IMR-90 (cell line): ENCODE results near the gene SYNE2. TPM values are rescaled to one million over a fixed set of nuclear protein-coding genes. Genes with fewer than 3 reads are reported as not detected.

Experiments used
- ATAC-seq: fragments of 200-7000 bp; cut with Tn5 transposase; 2 replicates; pipeline ENCODE4 v1.9.1; 2020; ENCODE audit warnings: low read depth, mild to moderate bottlenecking, moderate library complexity
- BruUV-seq: library from RNA; stranded (reverse); fragments of 400-500 nt; replicated peaks from 2 replicates; lab custom pipeline; 2021; lab: Mats Ljungman, UMichigan
- CTCF ChIA-PET: fragments of 300-600 bp; formaldehyde crosslinking; extraction: SDS; loops from one replicate; lab custom pipeline; 2021; ENCODE audit warnings: antibody characterized with exemption; lab: Yijun Ruan, JAX
- POLR2A ChIA-PET: fragments of 300-600 bp; sonication (Branson Sonifier 250); formaldehyde crosslinking; loops from one replicate; lab custom pipeline; 2022; ENCODE audit warnings: antibody characterized with exemption; ENCODE audit not compliant: unreplicated experiment; lab: Charles Lee
- DNase-seq: peaks from one replicate; pipeline ENCODE4 v3.0.0; 2013
- H2AFZ ChIP-seq: replicated peaks from 2 replicates; pipeline ENCODE3; 2013; ENCODE audit warnings: low read length, mild to moderate bottlenecking; ENCODE audit not compliant: poor library complexity
- H2AK5ac ChIP-seq: 2 replicates; pipeline ENCODE4 v1.6.1; 2013; ENCODE audit warnings: low read depth, low read length, inconsistent platforms
- H2AK9ac ChIP-seq: replicated peaks from 2 replicates; pipeline ENCODE3; 2013; ENCODE audit warnings: mild to moderate bottlenecking, low read depth, low read length, moderate library complexity; ENCODE audit not compliant: poor library complexity
- H2BK120ac ChIP-seq: 2 replicates; pipeline ENCODE4 v1.6.1; 2013; ENCODE audit warnings: low read depth, low read length, inconsistent platforms
- H2BK15ac ChIP-seq: 3 replicates; pipeline ENCODE4 v1.6.1; 2013; ENCODE audit warnings: low read depth, low read length, inconsistent platforms
- H2BK20ac ChIP-seq: 2 replicates; pipeline ENCODE4 v1.6.1; 2013; ENCODE audit warnings: low read depth, mild to moderate bottlenecking, inconsistent platforms, low read length, moderate library complexity
- H2BK5ac ChIP-seq: 2 replicates; pipeline ENCODE4 v1.6.1; 2013; ENCODE audit warnings: mild to moderate bottlenecking, low read depth, low read length, inconsistent platforms; ENCODE audit not compliant: poor library complexity, severe bottlenecking
- H3K14ac ChIP-seq: replicated peaks from 2 replicates; pipeline ENCODE4 v1.6.1; 2013; ENCODE audit warnings: low read depth, low read length, inconsistent platforms
- H3K18ac ChIP-seq: 2 replicates; pipeline ENCODE4 v1.6.1; 2013; ENCODE audit warnings: low read depth, low read length, control low read depth
- H3K23ac ChIP-seq: 2 replicates; pipeline ENCODE4 v1.6.1; 2013; ENCODE audit warnings: low read depth, low read length, inconsistent platforms
- H3K27ac ChIP-seq: 2 replicates; pipeline ENCODE4 v1.5.1; 2013; ENCODE audit warnings: mild to moderate bottlenecking, control low read depth, low read length; ENCODE audit not compliant: insufficient read depth
- H3K27me3 ChIP-seq: 2 replicates; pipeline ENCODE4 v1.6.1; 2013; ENCODE audit warnings: low read length; ENCODE audit not compliant: control insufficient read depth, insufficient read depth
- H3K36me3 ChIP-seq: 2 replicates; pipeline ENCODE4 v1.6.1; 2013; ENCODE audit warnings: low read length, mixed read lengths; ENCODE audit not compliant: control insufficient read depth, insufficient read depth
- H3K4ac ChIP-seq: 2 replicates; pipeline ENCODE4 v1.6.1; 2013; ENCODE audit warnings: low read depth, low read length, inconsistent platforms
- H3K4me1 ChIP-seq: 2 replicates; pipeline ENCODE4 v1.6.1; 2013; ENCODE audit warnings: low read length, mixed read lengths; ENCODE audit not compliant: control insufficient read depth, insufficient read depth
- H3K4me2 ChIP-seq: 2 replicates; pipeline ENCODE4 v1.6.1; 2013; ENCODE audit warnings: low read depth, mild to moderate bottlenecking, control low read depth, low read length, moderate library complexity
- H3K4me3 ChIP-seq: 2 replicates; pipeline ENCODE4 v1.5.1; 2013; ENCODE audit warnings: low read depth, mild to moderate bottlenecking, control low read depth, low read length, moderate library complexity; ENCODE audit not compliant: insufficient read depth
- H3K56ac ChIP-seq: 2 replicates; pipeline ENCODE4 v1.6.1; 2013; ENCODE audit warnings: low read length, inconsistent platforms; ENCODE audit not compliant: insufficient read depth; ENCODE audit errors: extremely low read depth
- H3K79me1 ChIP-seq, 2 experiments: 2 replicates each; pipeline ENCODE4 v1.6.1; 2013; ENCODE audit warnings: low read length in 2 of 2, inconsistent platforms in 1 of 2, low read depth in 1 of 2
- H3K9ac ChIP-seq: 2 replicates; pipeline ENCODE4 v1.6.1; 2013; ENCODE audit warnings: low read depth, low read length, control low read depth
- H3K9me1 ChIP-seq: 2 replicates; pipeline ENCODE4 v1.6.1; 2013; ENCODE audit warnings: low read length, inconsistent platforms; ENCODE audit not compliant: insufficient read depth
- H3K9me3 ChIP-seq: 2 replicates; pipeline ENCODE4 v1.6.1; 2013; ENCODE audit warnings: low read length; ENCODE audit not compliant: control insufficient read depth, insufficient read depth
- H4K20me1 ChIP-seq: 2 replicates; pipeline ENCODE4 v1.6.1; 2013; ENCODE audit warnings: low read length, inconsistent platforms; ENCODE audit not compliant: insufficient read depth
- H4K5ac ChIP-seq: 2 replicates; pipeline ENCODE4 v1.6.1; 2013; ENCODE audit warnings: mild to moderate bottlenecking, low read depth, low read length, control low read depth
- H4K8ac ChIP-seq, 2 experiments: 2 replicates each; pipeline ENCODE4 v1.6.1; 2013; ENCODE audit warnings: low read depth in 2 of 2, low read length in 2 of 2, control low read depth in 1 of 2, inconsistent platforms in 1 of 2
- H4K91ac ChIP-seq: 2 replicates; pipeline ENCODE4 v1.6.1; 2013; ENCODE audit warnings: low read depth, low read length, inconsistent platforms; ENCODE audit not compliant: insufficient read depth
- BHLHE40 ChIP-seq: fragments of 150-350 bp; IDR thresholded peaks from 2 replicates; pipeline ENCODE4 v1.6.1; 2016; ENCODE audit warnings: mild to moderate bottlenecking, low read depth, low read length
- CEBPB ChIP-seq: IDR thresholded peaks from 2 replicates; pipeline ENCODE4 v1.6.1; 2012; ENCODE audit warnings: low read depth, low read length, improper control_type of control experiment
- CHD1 ChIP-seq: IDR thresholded peaks from 2 replicates; pipeline ENCODE4 v1.6.1; 2012; ENCODE audit warnings: low read depth, low read length, improper control_type of control experiment
- FOS ChIP-seq: fragments of 150-350 bp; IDR thresholded peaks from 2 replicates; pipeline ENCODE4 v1.6.1; 2016; ENCODE audit warnings: low read depth, low read length
- MAFK ChIP-seq: IDR thresholded peaks from 2 replicates; pipeline ENCODE4 v1.6.1; 2012; ENCODE audit warnings: low read depth, low read length, improper control_type of control experiment
- MAZ ChIP-seq: IDR thresholded peaks from 2 replicates; pipeline ENCODE4 v1.6.1; 2012; ENCODE audit warnings: low read depth, mild to moderate bottlenecking, low read length, improper control_type of control experiment, moderate library complexity, borderline replicate concordance
- MXI1 ChIP-seq: IDR thresholded peaks from 2 replicates; pipeline ENCODE4 v1.6.1; 2012; ENCODE audit warnings: low read depth, mild to moderate bottlenecking, low read length, moderate library complexity, borderline replicate concordance
- NFE2L2 ChIP-seq: fragments of 150-350 bp; IDR thresholded peaks from 2 replicates; pipeline ENCODE4 v1.6.1; 2016; ENCODE audit warnings: low read depth, mild to moderate bottlenecking, low read length
- POLR2A ChIP-seq: IDR thresholded peaks from 2 replicates; pipeline ENCODE4 v1.6.1; 2012; ENCODE audit warnings: mild to moderate bottlenecking, low read depth, low read length
- RAD21 ChIP-seq: IDR thresholded peaks from 2 replicates; pipeline ENCODE4 v1.6.1; 2012; ENCODE audit warnings: low read length, improper control_type of control experiment
- RCOR1 ChIP-seq: IDR thresholded peaks from 2 replicates; pipeline ENCODE4 v1.6.1; 2012; ENCODE audit warnings: mild to moderate bottlenecking, low read length, improper control_type of control experiment; ENCODE audit not compliant: insufficient replicate concordance
- SMC3 ChIP-seq: fragments of 150-350 bp; IDR thresholded peaks from 2 replicates; pipeline ENCODE4 v1.6.1; 2016; ENCODE audit warnings: low read depth, mild to moderate bottlenecking, antibody characterized with exemption, low read length, moderate library complexity
- WGBS, 2 experiments: methylation state at CpG; one replicate each; pipeline versions ENCODE4 v1.1.5 to v1.1.7; 2013; ENCODE audit warnings: missing lambda C conversion rate in 2 of 2; ENCODE audit not compliant: insufficient read length in 1 of 2; ENCODE audit errors: extremely low coverage in 2 of 2; 5-methylcytosine and 5-hydroxymethylcytosine counted together
- dilution Hi-C: fragments of 300-500 bp; cut with HindIII; formaldehyde crosslinking; loops from one replicate; pipeline ENCODE4 v1.14.3; 2018; ENCODE audit warnings: low sequenced_read_pairs; ENCODE audit not compliant: unreplicated experiment
- in situ Hi-C: fragments of 300-500 bp; cut with MboI; formaldehyde crosslinking; loops from 3 replicates; pipeline ENCODE4 v1.14.3; 2019; ENCODE audit warnings: low sequenced_read_pairs, inconsistent platforms, mixed read lengths
- intact Hi-C: fragments of 100-400 bp; cut with micrococcal nuclease; formaldehyde crosslinking; loops from 2 replicates; pipeline ENCODE4 v1.10.0; 2022
- polyA plus RNA-seq, 3 experiments: library from polyadenylated mRNA; depleted of rRNA; stranded (reverse); fragments of >200 nt; gene quantifications; 2 replicates each; pipeline ENCODE4 v1.2.3, GENCODE V29; 2012; ENCODE audit warnings: low replicate concordance in 1 of 3
- total RNA-seq: library from RNA; depleted of rRNA; stranded (reverse); fragments of >200 nt; gene quantifications from 2 replicates; pipeline ENCODE4 v1.2.3, GENCODE V29; 2012
- TF ChIP-seq, protein P1 (sequence below): fragments of 150-350 bp; IDR thresholded peaks from 2 replicates; pipeline ENCODE4 v1.6.1; 2016; ENCODE audit warnings: low read depth, mild to moderate bottlenecking, low read length, moderate library complexity, borderline replicate concordance
- TF ChIP-seq, protein P2 (sequence below): conservative IDR thresholded peaks from 2 replicates; pipeline ENCODE4 v1.5.1; 2012; ENCODE audit warnings: mild to moderate bottlenecking, low read depth, low read length, improper control_type of control experiment
- TF ChIP-seq, protein P3 (sequence below): fragments of 150-350 bp; IDR thresholded peaks from 2 replicates; pipeline ENCODE4 v1.6.1; 2017; ENCODE audit warnings: mild to moderate bottlenecking, antibody characterized with exemption, low read length, low read depth

The SYNE2 gene
- total and polyA plus RNA-seq, 2 of the 4 experiments (the other 2 are of a cell fraction): 5.2 to 28.9 TPM

DNA sequence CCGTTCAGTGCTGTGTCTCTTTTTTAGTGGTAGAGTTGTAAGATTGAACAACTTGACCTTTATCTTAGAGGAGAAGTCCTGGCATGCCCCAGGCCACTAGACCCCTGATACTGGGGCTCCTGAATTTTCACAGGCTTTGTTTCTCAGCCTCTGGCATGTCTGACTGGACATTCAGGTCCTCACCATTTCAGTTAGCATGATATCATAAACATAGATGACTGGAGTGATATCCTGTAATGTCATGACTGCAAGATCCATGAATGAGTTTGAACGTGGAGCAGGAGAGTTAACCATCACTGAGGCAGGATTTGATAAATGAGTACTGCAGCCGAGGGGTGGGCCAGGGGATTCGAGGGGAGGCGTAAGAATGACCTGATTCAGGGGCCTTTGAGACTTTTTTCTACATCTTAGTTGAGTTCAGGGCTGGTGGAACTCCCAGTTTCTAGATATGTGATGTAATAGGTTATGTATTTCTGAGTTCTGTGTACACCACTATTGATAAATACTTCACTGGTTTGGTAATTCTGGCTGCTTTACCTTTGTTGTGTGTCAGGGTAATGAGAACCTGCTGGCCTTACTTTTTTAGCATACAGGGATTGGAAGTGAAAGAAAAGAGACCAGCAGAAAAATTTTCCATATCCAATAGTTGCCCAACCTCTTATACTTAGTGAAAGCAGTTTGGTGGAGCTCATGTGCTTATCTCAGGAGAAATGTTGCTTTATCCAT, 217.0 kb downstream of the SYNE2 start:
- ChIA-PET POLR2A (no interaction called here), CTCF (interaction anchor here (0.7 to 1.1 kb wide), 2 partner anchors 8 to 225 kb away, joined by 3 read pairs; partner anchors contain the start of gene ESR2)
- Histone ChIP-seq H2AFZ (no peak overlapping the region), H3K4me3 (no peak overlapping the region), H3K9ac (no peak overlapping the region), H4K5ac (no peak overlapping the region), H3K4me1 (no peaks in the 10 kb centered on the region), H2BK120ac (no peak overlapping the region), H3K9me3 (no peaks in the 10 kb centered on the region), H2BK5ac (no peak overlapping the region), H2BK20ac (no peak overlapping the region; the same call in 1 of the 2 replicates), H3K27ac (no peak overlapping the region), H4K20me1 (no peaks in the 10 kb centered on the region), H2AK5ac (no peak overlapping the region), H3K79me1 (no peaks in the 10 kb centered on the region), H2AK9ac (no peak overlapping the region), H3K23ac (no peak overlapping the region), H3K9me1 (no peaks in the 10 kb centered on the region), H3K36me3 (no peaks in the 10 kb centered on the region), H2BK15ac (no peak overlapping the region), H3K56ac (no peak overlapping the region), H3K4me2 (no peak overlapping the region), H3K14ac (no peak overlapping the region), H3K4ac (no peak overlapping the region), H3K18ac (no peak overlapping the region), H4K91ac (no peak overlapping the region), H3K27me3 (peaks cover 3% of the 10 kb centered on the region; the same call in 1 of the 2 replicates), H4K8ac (no peak overlapping the region)
- DNase-seq (no peak), ATAC-seq (no peak)
- BruUV-seq: no TSS peak
- dilution Hi-C loops (no loop called here), in situ Hi-C loops (no loop called here), intact Hi-C loops (no loop called here)
- WGBS, 2 experiments: 58% methylated on average over 2 of the region's 5 CpGs; no CpG with 5 or more reads in 1 of the 2 experiments
- TF ChIP-seq BHLHE40 (no peak), MAZ (no peak), CEBPB (no peak), RCOR1 (no peak), SMC3 (no peak), POLR2A (no peak), NFE2L2 (no peak), RAD21 (no peak), CHD1 (no peak), MAFK (no peak), MXI1 (no peak), FOS (no peak)
- TF ChIP-seq, protein P1, sequence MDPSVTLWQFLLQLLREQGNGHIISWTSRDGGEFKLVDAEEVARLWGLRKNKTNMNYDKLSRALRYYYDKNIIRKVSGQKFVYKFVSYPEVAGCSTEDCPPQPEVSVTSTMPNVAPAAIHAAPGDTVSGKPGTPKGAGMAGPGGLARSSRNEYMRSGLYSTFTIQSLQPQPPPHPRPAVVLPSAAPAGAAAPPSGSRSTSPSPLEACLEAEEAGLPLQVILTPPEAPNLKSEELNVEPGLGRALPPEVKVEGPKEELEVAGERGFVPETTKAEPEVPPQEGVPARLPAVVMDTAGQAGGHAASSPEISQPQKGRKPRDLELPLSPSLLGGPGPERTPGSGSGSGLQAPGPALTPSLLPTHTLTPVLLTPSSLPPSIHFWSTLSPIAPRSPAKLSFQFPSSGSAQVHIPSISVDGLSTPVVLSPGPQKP: no peak
- TF ChIP-seq, protein P2, sequence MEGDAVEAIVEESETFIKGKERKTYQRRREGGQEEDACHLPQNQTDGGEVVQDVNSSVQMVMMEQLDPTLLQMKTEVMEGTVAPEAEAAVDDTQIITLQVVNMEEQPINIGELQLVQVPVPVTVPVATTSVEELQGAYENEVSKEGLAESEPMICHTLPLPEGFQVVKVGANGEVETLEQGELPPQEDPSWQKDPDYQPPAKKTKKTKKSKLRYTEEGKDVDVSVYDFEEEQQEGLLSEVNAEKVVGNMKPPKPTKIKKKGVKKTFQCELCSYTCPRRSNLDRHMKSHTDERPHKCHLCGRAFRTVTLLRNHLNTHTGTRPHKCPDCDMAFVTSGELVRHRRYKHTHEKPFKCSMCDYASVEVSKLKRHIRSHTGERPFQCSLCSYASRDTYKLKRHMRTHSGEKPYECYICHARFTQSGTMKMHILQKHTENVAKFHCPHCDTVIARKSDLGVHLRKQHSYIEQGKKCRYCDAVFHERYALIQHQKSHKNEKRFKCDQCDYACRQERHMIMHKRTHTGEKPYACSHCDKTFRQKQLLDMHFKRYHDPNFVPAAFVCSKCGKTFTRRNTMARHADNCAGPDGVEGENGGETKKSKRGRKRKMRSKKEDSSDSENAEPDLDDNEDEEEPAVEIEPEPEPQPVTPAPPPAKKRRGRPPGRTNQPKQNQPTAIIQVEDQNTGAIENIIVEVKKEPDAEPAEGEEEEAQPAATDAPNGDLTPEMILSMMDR: no peak
- TF ChIP-seq, protein P3, sequence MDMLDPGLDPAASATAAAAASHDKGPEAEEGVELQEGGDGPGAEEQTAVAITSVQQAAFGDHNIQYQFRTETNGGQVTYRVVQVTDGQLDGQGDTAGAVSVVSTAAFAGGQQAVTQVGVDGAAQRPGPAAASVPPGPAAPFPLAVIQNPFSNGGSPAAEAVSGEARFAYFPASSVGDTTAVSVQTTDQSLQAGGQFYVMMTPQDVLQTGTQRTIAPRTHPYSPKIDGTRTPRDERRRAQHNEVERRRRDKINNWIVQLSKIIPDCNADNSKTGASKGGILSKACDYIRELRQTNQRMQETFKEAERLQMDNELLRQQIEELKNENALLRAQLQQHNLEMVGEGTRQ: no peak
